Fibroblast of skin of scalp (primary cell): Measurements from ENCODE around the gene CLTCL1.

Experiments used
- DNase-seq: peaks from one replicate; pipeline ENCODE4 v3.0.0-alpha.2; 2013

Gene CLTCL1

GRCh38 chr22:19194766-19195536 lies 96.6 kb downstream of the CLTCL1 start:
- DNase-seq: no peak

- DNase-seq: no peak
Measured at GRCh38 chr22:19193879-19194278, 97.6 kb downstream of the CLTCL1 start.

DNA sequence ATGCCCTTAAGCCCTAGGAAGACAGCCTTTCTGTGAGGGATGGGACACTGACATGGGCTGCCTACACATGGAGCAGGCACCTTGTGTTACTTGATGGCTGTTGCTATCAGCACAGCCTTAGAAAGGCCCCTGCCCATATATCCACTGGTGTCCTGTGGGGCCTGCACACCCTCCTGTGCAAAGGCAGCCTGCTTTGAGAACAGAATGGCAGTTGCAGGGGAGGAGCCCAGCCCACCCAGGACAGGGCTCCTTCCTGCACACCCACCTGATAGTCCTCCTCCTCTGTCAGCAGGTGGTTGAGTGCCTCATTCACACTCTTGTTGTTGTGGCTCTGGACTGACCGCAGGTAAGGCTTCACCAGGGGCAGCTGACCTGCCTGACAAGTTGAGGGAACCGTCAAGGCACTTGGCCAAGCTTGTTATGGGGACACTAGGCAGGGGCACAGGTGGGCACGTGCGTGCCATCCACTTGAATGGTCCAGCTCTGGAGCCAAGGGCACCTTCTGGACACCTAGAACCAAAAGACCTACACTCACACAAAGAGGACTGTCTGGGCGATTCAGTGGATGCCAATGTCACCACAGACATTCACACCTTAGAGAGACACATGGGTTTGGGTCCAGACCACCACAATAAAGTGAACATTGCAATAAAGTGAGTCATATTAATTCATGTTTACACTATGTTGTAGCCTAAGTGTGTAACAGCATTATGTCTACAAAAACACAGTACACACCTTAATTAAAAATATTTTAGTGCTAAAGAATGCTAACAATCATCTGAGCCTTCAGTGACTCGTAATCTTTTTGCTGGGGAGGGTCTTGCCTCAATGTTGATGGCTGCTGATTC lies 103.6 kb downstream of the CLTCL1 start:
- no peak for DNase-seq

GRCh38 chr22:19184276-19184997 lies 107.1 kb downstream of the CLTCL1 start:
- no peak for DNase-seq

GRCh38 chr22:19183216-19183615 lies 108.3 kb downstream of the CLTCL1 start:
- DNase-seq: no peak

DNA sequence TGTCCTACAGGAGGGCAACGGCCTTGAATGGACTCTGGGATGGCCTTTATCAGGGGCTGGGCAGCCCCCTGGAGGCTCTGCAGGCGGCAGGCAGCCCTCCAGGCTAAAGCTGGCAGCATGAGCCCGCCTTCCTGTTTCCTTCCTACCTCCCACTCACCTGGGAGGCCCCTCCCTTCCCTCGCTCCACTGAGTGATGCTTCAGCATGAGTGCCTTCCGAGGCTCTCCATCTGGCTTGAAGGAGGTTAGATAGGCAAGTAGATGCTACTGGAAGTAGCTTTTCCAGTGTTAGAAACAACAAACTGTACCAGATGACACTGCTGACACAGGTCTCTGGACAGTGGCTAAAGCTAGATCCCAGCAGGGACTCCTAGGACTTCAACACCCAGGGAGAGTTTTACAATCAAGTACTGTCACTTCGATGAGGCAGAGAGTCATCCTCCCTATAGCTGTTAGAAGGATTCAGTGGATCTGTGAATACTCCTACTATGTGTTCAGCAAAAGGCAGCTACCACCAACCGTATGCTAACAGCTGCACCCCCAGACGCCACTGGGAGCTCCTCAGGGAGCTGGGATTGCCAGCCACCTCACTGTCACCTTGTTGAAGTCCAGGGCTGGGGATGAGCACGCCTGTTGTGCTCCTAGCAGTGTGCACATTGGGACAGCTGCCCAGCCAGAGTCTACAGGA lies 108.9 kb downstream of the CLTCL1 start:
- no peak for DNase-seq

GRCh38 chr22:19181786-19182471 lies 109.6 kb downstream of the CLTCL1 start:
- DNase-seq: peak; percentile 52

DNA sequence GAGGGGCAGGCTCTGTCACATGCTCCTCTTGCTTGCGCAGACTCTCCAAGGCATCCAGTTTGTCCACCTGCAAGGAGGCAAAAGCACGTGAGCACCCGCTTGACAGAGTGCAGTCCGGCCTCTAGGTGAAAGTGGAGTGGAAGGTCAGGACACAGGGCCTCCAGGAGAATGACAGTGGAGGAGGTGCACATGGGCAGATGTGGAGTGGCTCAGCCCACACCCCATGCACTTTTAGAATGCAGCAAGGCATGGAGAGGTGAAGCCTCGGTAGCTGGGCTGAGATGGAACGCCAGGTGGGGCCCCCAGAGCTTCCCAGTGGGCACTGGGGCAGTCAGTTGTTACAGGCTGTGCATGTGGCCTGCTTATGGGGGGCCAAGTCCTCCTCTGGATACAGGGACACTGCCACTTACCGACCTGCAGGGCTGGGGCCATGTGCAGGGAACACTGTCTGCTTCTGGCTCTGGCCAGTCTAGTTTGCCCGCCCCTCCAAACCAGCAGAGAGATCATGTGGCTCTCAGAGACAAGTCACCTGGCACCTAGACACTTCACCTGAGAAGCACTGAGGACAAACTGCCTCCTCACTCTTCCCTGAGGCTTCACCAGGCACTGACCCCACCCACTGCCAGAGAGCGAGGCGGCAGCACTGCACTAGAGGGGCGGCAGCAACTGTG lies 110.6 kb downstream of the CLTCL1 start:
- no peak for DNase-seq

DNA sequence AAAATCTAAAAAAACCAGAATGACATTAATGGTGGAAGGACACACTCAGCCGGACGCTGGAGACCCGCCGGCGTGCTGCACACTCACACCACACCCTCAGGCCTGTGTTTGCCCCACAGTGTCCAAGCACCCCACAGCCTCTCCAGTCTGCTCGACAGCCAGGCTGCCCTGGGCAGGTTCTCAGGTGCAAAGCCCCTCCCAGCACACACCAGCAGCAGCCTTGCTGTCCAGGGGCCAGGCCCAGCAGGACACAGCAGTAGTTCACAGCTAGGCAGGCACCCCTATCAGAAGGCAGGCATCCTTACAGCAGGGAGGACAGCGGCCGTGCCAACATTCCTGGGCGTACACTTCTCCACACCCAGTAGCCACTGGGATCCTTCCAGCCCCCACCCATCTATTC lies 111.3 kb downstream of the CLTCL1 start:
- no peak for DNase-seq

DNA sequence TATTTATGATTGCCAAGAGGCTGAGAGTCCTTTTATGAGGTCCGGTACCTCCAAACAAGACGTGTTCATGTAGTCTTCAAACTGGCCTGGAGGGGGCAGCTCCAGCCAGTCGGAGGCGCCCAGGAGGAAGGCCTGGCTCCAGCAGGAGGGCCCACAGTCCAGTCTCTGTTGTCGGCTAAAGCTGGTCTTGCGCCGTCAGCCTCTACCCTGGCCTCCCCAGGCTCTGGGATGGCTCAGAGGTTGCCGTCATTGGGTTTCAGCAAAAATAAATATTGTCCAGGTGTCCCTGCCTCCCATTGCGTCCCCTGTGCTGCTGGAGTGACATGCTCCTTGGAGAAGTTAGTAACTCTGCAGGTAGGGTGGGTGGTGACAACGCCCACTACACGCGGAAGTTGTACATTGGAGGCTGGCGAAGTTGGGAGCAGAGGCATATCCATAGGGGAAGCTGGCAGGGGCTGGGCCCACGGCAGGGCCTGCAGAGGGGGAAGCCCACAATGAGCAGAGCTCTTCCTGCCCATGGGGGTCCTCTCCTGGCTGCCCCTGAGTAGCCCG lies 111.9 kb downstream of the CLTCL1 start:
- DNase-seq: peak; percentile 78

- peak; percentile 88 for DNase-seq
Measured at GRCh38 chr22:19178657-19179496, 112.6 kb downstream of the CLTCL1 start, which contains the start of gene SLC25A1. TSS of gene SLC25A1 (minus strand) at chr22:19178736. CDS start at chr22:19178673, 63 bp downstream.

DNA sequence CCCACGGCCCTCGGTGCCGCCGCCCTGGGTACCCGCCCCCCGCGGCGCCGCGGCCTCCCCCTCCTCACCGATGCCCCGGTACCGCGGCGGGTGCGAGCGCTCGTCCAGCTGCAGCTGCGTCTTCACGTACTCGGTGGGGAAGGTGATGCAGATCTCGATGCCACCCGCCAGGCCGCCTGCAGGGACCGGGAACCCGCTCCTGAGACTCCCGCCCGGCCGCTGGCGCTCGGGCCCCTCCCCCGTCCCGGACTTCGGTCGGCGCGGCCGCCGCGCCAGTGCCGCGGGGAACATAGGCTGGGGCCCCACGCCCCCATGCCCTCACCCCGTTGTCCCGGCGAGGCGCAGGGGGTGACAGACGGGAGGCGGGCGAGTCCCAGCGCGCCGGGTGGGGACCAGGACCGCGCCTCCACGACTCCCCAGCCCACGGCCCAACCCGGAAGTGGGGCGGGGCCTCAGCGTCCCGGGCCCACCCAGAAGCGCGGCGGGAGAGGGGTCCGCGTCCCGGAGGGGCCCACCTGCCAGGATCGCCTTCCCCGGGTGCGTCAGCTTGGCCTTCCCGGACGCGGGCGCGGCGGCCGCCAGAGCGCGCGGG lies 113.4 kb downstream of the CLTCL1 start:
- DNase-seq: no peak

GRCh38 chr22:19177164-19178064 lies 114.1 kb downstream of the CLTCL1 start:
- DNase-seq: no peak

DNA sequence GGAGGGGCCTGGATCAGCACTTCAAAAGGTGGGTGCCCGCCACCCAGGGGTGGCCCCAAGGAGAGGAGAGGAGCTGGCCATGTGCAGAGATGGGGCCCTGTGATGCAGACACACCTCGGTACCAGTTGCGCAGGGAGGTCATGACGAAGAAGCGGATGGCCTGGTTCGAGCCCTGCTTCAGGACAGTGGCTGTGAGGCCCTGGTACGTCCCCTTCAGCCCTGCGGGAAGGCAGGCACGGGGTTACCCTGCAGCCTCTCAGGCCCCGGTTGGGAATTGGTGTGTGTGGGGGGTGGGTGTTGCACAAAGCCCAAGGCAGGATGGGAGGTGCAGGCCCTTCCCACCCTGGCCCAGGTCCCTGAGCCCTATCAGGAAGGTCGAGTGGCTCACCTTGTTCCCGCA lies 114.8 kb downstream of the CLTCL1 start:
- no peak for DNase-seq

GRCh38 chr22:19176175-19176643 lies 115.3 kb downstream of the CLTCL1 start:
- DNase-seq: no peak

DNA sequence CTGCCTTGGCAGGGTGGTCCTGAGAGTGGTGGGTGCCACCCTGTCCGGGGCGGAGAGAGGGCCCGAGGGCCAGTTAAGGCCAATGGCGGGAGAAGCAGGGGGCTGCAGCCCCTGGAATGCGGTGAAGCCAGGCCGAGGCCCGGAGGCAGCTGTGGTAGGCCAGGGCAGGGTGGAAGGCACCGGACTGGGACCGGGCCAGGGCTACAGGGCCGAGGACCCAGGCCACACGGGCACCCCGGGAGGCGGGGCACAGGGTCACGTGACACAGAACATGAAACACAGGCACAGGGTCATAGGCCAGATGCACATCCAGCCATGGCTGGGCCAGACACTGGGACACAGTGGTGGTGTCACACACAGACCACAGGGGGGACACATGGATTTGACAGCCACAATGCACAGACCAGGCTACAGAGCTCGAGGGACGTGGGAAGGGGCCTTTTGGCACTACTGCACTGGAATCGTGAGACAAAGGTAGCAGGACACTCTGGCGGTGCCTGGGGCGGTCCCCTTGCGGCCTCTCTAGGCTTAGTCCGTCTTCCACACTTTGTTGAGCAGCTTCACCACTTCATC lies 115.8 kb downstream of the CLTCL1 start:
- no peak for DNase-seq

DNA sequence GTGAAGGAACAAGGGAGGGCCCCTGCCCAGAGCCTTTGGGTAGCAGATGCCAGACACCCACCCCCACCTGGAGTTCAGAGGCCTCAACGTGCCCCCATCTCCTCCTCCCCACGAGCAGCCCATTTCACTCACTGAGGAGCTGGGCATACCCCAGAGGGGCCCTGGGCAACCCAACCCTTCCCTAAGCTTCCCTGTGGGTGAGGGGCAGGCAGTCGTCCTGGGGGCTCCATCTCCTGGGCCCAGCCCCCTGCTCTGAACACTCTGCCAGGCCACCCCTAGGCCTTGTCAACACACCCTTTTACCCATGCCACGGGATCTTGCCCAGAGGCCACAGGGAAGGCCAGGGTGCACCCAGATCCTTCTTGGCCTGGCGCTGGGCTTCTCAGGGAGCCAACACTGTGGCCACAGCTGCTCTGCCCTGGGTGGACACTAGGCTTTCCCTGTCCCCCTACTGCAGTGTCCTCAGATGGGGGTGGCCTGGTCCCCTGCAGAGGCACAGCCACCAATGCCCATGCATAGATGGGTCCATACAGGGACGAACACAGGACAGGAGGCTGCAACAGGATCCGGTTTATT lies 116.4 kb downstream of the CLTCL1 start:
- no peak for DNase-seq
